Fibroblast of skin of right quadriceps (primary cell): ENCODE measurements around the gene SETD4.
"Not testable (repeated sequence)": the region's sequence is repeated elsewhere in the genome, so short reads cannot be mapped to it uniquely, and the experiment has no call there.

Source experiments
- DNase-seq: peaks from one replicate; pipeline ENCODE4 v3.0.0-alpha.2; 2013

Gene SETD4, protein sequence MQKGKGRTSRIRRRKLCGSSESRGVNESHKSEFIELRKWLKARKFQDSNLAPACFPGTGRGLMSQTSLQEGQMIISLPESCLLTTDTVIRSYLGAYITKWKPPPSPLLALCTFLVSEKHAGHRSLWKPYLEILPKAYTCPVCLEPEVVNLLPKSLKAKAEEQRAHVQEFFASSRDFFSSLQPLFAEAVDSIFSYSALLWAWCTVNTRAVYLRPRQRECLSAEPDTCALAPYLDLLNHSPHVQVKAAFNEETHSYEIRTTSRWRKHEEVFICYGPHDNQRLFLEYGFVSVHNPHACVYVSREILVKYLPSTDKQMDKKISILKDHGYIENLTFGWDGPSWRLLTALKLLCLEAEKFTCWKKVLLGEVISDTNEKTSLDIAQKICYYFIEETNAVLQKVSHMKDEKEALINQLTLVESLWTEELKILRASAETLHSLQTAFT

GRCh38 chr21:36060159-36060921 lies at the start of gene SETD4:
Gene SETD4, minus strand, starts transcription at chr21:36060526. Its CDS starts 1,638 bp downstream, at chr21:36058888.
- DNase-seq, result peak; percentile 94

DNA sequence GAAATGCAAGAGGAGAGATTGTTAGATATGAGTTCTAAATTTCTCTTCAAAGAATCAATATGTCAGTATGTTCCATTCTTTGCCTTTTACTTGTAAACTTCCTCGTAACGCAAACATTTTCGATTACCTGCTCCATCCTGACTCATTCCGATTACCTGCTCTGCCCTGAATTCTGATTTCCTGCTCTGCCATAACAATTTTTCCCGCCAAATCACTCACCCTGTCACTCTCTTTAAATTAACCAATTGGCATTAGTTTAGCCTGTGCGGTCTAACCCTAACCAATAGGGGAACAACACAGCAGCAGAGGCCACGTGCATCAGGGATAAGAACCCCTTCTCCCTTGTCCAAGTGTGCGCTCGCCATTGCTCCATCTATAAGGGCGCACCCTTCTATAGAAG lies 49.5 kb upstream of the SETD4 start:
- no peak for DNase-seq

GRCh38 chr21:36105327-36105842 lies 45.1 kb upstream of the SETD4 start:
- DNase-seq, result no peak

DNA sequence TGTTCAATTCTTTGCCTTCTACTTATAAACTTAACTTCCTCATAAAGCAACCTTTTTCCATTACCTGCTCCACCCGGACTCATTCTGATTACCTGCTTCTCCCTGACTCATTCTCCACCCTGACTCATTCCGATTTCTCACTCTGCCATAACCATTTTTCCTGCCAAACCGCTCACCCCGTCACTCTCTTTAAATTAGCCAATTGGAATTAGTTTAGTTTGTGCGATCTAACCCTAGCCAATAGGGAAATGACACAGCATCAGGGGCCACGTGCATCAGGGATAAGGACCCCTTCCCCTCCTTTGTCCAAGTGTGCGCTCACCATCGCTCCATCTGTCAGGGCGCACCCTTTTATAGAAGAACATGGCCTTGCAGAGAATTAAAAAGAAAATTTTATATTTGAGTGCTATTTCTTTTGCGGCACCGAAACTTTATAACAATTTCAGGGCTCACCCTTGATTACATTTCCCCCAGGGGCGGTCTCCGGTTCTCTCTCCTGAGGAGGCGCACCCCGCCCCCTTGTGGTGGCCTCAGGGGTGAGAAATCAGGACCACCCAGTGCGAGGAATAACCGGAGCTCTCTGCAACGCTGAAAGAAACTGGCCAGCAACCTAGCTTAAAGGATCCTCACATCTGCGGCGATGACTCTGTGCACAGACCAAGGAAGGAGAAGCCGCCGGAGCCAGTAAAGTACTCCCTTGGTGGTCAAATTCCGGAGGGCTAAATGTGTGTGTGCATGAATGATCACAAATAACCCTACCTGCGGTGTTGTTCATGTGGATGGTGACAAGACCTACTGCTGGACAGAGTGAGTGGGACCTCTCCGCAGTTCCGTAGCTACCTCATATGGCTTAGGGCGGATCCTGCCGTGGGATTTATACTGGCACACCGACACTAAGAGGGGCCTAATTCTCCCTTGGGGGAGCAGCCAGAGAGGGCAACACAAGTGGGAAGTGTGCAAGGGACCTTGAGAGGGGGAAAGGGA lies 44.3 kb upstream of the SETD4 start:
- DNase-seq, result peak; percentile 54

- no peak for DNase-seq
Observed at GRCh38 chr21:36103434-36103833, 43.1 kb upstream of the SETD4 start.

DNA sequence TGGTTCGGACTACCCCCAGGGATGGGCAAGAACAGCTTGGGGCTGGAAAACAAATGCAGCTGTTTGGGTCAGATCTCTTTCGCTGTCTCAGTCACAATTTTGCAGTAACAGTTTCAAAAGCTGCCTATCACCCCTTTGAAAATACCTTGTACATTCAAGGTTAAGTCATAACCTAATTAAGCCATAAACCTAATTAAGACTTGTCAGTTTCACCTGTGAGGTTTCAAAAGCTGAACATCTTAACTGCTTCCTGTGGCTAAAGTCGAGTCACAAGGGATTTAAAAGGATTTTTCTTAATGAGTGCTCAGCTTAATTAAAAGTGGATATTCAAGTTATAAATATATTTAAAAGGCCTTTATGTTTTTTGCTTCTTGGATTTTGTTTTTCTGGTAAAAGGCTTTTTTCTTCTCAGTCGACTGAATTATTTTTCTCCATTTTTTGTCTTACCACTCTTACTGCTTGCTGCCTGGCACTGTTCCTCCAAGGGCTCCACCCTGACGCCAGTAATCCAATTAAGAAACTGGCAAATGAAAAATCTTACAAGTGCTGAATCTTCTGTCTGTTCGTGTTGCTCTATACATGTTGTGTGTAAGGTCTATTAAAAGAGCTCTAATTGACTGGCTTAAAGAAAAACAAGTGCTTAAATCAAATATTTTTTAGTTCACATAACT lies 40.8 kb upstream of the SETD4 start:
- DNase-seq, result no peak

DNA sequence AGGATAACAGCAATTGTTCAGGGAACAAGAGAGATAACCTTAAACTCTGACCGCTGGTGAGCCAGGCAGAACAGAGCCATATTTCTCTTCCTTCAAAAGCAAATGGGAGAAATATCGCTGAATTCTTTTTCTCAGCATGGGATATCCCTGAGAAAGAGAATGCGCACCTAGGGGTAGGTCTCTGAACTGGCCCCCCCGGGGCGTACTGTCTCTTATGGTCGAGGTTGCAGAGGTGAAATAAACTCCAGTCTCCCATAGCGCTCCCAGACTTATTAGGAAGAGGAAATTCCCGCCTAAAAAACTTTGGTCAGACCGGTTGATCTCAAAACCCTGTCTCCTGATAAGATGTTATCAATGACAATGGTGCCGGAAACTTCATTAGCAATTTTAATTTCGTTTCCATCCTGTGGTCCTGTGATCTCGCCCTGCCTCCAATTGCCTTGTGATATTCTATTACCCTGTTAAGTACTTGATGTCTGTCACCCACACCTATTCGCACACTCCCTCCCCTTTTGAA lies 39.4 kb upstream of the SETD4 start:
- DNase-seq, result not testable (repeated sequence)

- no peak for DNase-seq
Observed at GRCh38 chr21:36099000-36099399, 38.7 kb upstream of the SETD4 start.

DNA sequence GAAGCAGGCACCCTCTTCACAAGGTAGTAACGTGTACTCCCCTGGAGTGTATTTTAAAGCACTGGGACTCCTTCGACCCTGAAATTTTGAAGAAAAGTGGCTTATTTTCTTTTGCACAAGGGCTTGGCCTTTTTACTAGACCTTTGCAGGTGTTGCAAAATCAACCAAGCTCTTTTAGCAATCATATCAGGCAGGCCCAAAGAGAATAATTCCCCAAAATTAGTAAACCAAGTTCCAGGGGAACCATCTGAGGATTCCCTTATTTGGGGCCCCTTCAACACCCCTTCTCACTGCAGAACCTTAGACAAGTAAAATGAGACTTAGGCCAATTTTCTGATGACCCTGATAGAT lies 37.8 kb upstream of the SETD4 start:
- no peak for DNase-seq

DNA sequence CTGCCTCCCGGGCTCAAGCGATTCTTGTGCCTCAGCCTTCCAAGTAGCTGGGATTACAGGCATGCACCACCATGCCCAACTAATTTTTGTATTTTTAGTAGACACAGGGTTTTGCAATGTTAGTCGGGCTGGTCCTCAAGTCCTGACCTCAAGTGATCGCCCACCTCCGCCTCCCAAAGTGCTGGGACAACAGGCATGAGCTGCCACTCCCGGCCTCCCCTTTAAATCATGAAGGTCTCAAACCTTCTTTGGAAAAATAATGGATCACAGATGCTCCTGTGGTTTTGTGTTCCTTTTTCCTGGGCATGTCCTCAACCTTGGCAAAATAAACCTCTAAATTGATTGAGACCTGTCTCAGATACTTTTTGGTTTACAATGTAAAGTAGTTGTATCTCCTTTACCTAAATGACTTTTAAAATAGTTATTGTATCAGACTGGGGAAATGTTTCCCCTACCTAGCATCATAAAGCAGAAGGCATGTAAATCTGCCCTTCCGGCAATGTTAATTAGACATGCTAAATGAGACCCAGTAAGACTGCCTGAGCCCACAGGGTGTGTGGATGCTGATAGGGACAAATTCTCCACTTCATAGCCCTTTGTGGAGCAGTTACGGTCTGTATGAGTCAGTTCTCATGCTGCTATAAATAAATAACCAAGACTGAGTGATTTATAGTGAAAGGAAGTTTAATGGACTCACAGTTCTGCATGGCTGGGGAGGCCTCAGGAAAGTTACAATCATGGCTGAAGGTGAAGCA lies 37.3 kb upstream of the SETD4 start:
- no peak for DNase-seq

GRCh38 chr21:36096398-36097290 lies 36.3 kb upstream of the SETD4 start:
- no peak for DNase-seq

DNA sequence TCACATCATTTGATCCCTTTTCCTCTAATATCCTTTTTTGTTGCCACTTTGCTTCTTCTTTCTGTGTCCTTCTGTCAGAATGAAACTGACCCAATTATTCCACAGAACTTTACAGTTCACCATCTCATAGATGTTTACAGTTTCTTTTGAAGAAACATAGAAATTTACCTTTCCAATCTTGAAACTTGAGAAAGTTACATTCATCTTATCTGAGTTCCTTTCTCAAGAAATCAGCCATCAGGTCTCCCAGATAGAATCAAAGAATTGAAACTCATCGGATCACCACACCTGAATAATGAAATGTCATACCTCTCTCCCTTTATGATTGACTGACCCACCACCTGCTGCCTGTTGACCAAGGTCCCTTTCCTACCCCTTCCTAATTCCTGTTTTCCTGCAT lies 33.2 kb upstream of the SETD4 start:
- no peak for DNase-seq

GRCh38 chr21:36092681-36093080 lies 32.4 kb upstream of the SETD4 start:
- no peak for DNase-seq

DNA sequence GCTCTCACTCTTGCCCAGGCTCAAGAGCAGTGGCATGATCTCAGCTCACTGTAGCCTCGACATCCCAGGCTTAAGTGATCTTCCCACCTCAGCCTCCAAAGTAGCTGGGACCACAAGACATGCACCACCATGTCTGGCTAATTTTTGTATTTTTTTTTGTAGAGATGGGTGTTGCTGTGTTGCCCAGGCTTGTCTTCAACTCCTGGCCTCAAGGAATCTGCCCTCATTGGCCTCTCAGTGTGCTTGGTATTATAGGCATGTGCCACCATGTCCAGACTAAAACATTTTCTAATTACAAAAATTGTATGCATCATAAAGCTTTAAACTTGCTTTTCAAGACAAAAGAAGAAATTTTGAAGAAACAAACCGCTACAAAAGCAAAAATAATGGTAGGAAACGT lies 29.6 kb upstream of the SETD4 start:
- DNase-seq, result no peak

- no peak for DNase-seq
Observed at GRCh38 chr21:36087362-36088138, 27.2 kb upstream of the SETD4 start.

DNA sequence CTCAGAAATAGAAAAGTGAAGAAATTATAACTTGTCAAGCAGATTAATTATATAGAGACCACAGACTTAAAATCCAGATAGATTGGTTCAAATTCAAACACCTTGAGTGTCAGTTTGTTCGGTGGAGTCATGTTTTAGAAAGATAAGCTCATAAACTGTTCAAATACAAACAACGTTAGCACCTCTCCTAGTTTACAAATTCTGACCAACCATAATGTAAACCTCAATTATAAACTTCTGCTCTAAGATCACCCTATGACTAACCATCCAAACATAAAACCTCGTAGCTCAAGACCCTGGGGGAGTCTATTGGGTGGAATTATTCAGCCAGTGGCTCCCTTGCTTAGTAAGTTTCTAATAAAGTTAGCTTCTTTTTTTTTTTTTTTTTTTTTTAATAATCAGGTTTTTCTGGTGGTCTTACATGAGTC lies 21.9 kb upstream of the SETD4 start:
- DNase-seq, result no peak

DNA sequence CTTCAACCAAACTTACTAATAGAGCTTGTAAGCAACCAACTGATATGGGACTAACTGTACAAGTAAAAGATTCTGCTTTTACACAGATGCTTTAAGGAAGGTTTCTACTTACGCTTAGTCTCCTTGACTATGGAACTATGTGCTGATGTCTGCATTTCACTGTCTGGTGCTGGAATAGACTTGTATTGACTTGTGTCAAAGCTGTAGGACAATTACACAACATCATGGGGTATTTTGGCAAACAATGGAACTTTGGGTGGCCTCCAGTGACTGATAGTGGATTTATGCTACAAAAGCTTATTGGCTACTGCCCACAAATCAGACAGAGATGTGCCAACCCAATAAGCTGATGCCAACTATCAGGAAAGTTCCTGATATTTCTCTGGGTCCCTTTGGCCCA lies 20.1 kb upstream of the SETD4 start:
- no peak for DNase-seq

- no peak for DNase-seq
Observed at GRCh38 chr21:36079671-36080070, 19.3 kb upstream of the SETD4 start.

GRCh38 chr21:36079010-36079649 lies 18.8 kb upstream of the SETD4 start:
- no peak for DNase-seq
